Type B pancreatic cell (in vitro differentiated cells): Measurements from ENCODE around the gene YIPF4. TPM values are rescaled to one million over a fixed set of nuclear protein-coding genes. Genes with fewer than 3 reads are reported as not detected.

Source experiments
- DNase-seq: peaks from one replicate; pipeline ENCODE4 v3.0.0; 2021; ENCODE audit warnings: mixed read lengths; ENCODE audit not compliant: unreplicated experiment; ENCODE audit errors: extremely low spot score
- H3K27ac Mint-ChIP-seq: 2 replicates; pipeline ENCODE4 v1.8.0; 2021; ENCODE audit warnings: mild to moderate bottlenecking, mixed read lengths
- H3K27me3 Mint-ChIP-seq: 2 replicates; pipeline ENCODE4 v1.8.0; 2021; ENCODE audit warnings: mixed read lengths
- H3K36me3 Mint-ChIP-seq: 2 replicates; pipeline ENCODE4 v1.8.0; 2021; ENCODE audit warnings: mixed read lengths
- H3K4me1 Mint-ChIP-seq: one replicate; pipeline ENCODE4 v1.8.0; 2021; ENCODE audit warnings: mixed read lengths; ENCODE audit not compliant: unreplicated experiment
- H3K4me3 Mint-ChIP-seq: 2 replicates; pipeline ENCODE4 v1.8.0; 2021; ENCODE audit warnings: mild to moderate bottlenecking, mixed read lengths
- H3K9me3 Mint-ChIP-seq: 2 replicates; pipeline ENCODE4 v1.8.0; 2021; ENCODE audit warnings: mixed read lengths
- CTCF ChIP-seq: fragments of 200-600 bp; sonication (generic); conservative IDR thresholded peaks from 2 replicates; pipeline ENCODE4 v1.5.0; 2021; ENCODE audit warnings: antibody characterized with exemption, mild to moderate bottlenecking
- total RNA-seq: library from RNA; stranded (reverse); gene quantifications from 2 replicates; pipeline ENCODE4 v1.2.1, GENCODE V29; 2021; ENCODE audit warnings: low replicate concordance

Gene YIPF4
- total RNA-seq, 1 donor from 2014 or later = 46.1 TPM

- TF ChIP-seq CTCF = no peak
- DNase-seq = no peak
- no peak overlapping the region for H3K4me3 Mint-ChIP-seq
- no peaks in the 10 kb centered on the region for H3K4me1 Mint-ChIP-seq
- H3K27ac Mint-ChIP-seq = no peak overlapping the region
- H3K27me3 Mint-ChIP-seq = no peaks in the 10 kb centered on the region
- no peaks in the 10 kb centered on the region for H3K9me3 Mint-ChIP-seq
- no peaks in the 10 kb centered on the region for H3K36me3 Mint-ChIP-seq
These were observed 27.4 kb upstream of the YIPF4 start for GRCh38 chr2:32250290-32250689.

- Mint-ChIP-seq H3K9me3 (no peaks in the 10 kb centered on the region), H3K27ac (no peak overlapping the region), H3K36me3 (no peaks in the 10 kb centered on the region), H3K4me3 (no peak overlapping the region), H3K4me1 (no peaks in the 10 kb centered on the region), H3K27me3 (peaks cover 2% of the 10 kb centered on the region)
- no peak for TF ChIP-seq CTCF
- no peak for DNase-seq
These were observed 19.5 kb upstream of the YIPF4 start for GRCh38 chr2:32258242-32258641.

GRCh38 chr2:32260376-32260775 lies 17.3 kb upstream of the YIPF4 start:
- TF ChIP-seq CTCF = no peak
- Mint-ChIP-seq H3K4me3 (no peak overlapping the region), H3K27ac (no peak overlapping the region), H3K4me1 (no peaks in the 10 kb centered on the region), H3K36me3 (no peaks in the 10 kb centered on the region), H3K27me3 (peaks cover 8% of the 10 kb centered on the region), H3K9me3 (no peaks in the 10 kb centered on the region)
- no peak for DNase-seq

GRCh38 chr2:32262105-32262504 lies 15.6 kb upstream of the YIPF4 start:
- no peak for TF ChIP-seq CTCF
- DNase-seq = no peak
- Mint-ChIP-seq H3K27me3 (peaks cover 8% of the 10 kb centered on the region), H3K9me3 (no peaks in the 10 kb centered on the region), H3K4me3 (no peak overlapping the region), H3K36me3 (no peaks in the 10 kb centered on the region), H3K4me1 (no peaks in the 10 kb centered on the region), H3K27ac (no peak overlapping the region)

GRCh38 chr2:32264422-32265105 lies 13.1 kb upstream of the YIPF4 start, which contains the start of gene NLRC4:
Gene NLRC4 (minus strand): TSS chr2:32264886. CDS start chr2:32256775, 8,111 bp downstream.
- H3K4me1 Mint-ChIP-seq = no peaks in the 10 kb centered on the region

More at GRCh38 chr2:32264422-32265105, 13.1 kb upstream of the YIPF4 start, which contains the start of gene NLRC4:
- Mint-ChIP-seq H3K27me3 (peaks cover 10% of the 10 kb centered on the region), H3K4me3 (no peak within 1 kb of the TSS), H3K9me3 (no peaks in the 10 kb centered on the region), H3K27ac (no peak within 1 kb of the TSS), H3K36me3 (no peaks in the 10 kb centered on the region)
- TF ChIP-seq CTCF = no peak
- DNase-seq = no peak
